ENCODE results near the gene WDR45.

WDR45 gene

GRCh38 chrX:49042581-49043219 is 37.0 kb downstream of the WDR45 start:
- Mint-ChIP-seq H3K27me3 (no peaks in the 10 kb centered on the region), H3K27ac (peak overlapping the region; percentile 92), H3K36me3 (ENCODE audit: low read depth) (peaks cover 8% of the 10 kb centered on the region), H3K9me3 (no peaks in the 10 kb centered on the region), H3K4me3 (peak overlapping the region; percentile 94), H3K4me1 (ENCODE audit: low read depth) (peaks cover 38% of the 10 kb centered on the region)

GRCh38 chrX:49041744-49042580 is 37.7 kb downstream of the WDR45 start:
- Mint-ChIP-seq H3K4me1 (ENCODE audit: low read depth) (peaks cover 38% of the 10 kb centered on the region), H3K27ac (peak overlapping the region; percentile 92), H3K9me3 (no peaks in the 10 kb centered on the region), H3K36me3 (ENCODE audit: low read depth) (peaks cover 11% of the 10 kb centered on the region), H3K27me3 (no peaks in the 10 kb centered on the region), H3K4me3 (peak overlapping the region; percentile 94)

GRCh38 chrX:49040376-49040955 is 39.2 kb downstream of the WDR45 start:
- Mint-ChIP-seq H3K27me3 (no peaks in the 10 kb centered on the region), H3K4me3 (no peak overlapping the region), H3K4me1 (ENCODE audit: low read depth) (peaks cover 38% of the 10 kb centered on the region), H3K9me3 (no peaks in the 10 kb centered on the region), H3K36me3 (ENCODE audit: low read depth) (peaks cover 11% of the 10 kb centered on the region), H3K27ac (peak overlapping the region; percentile 49)

- Mint-ChIP-seq H3K9me3 (no peaks in the 10 kb centered on the region), H3K27ac (peak overlapping the region; percentile 61), H3K4me3 (peak overlapping the region; percentile 47), H3K4me1 (ENCODE audit: low read depth) (peaks cover 38% of the 10 kb centered on the region), H3K27me3 (no peaks in the 10 kb centered on the region), H3K36me3 (ENCODE audit: low read depth) (peaks cover 12% of the 10 kb centered on the region)
These were observed 39.9 kb downstream of the WDR45 start for GRCh38 chrX:49039598-49040375.

GRCh38 chrX:49037883-49038475 is 41.7 kb downstream of the WDR45 start:
- H3K4me1 Mint-ChIP-seq (ENCODE audit: low read depth) = peaks cover 33% of the 10 kb centered on the region
- no peaks in the 10 kb centered on the region for H3K27me3 Mint-ChIP-seq
- peak overlapping the region; percentile 45 for H3K27ac Mint-ChIP-seq
- no peaks in the 10 kb centered on the region for H3K9me3 Mint-ChIP-seq
- no peak overlapping the region for H3K4me3 Mint-ChIP-seq
- H3K36me3 Mint-ChIP-seq (ENCODE audit: low read depth) = peaks cover 26% of the 10 kb centered on the region

GRCh38 chrX:49030283-49030682 is 49.4 kb downstream of the WDR45 start:
- H3K36me3 Mint-ChIP-seq (ENCODE audit: low read depth) = peaks cover 25% of the 10 kb centered on the region
- no peaks in the 10 kb centered on the region for H3K27me3 Mint-ChIP-seq
- no peaks in the 10 kb centered on the region for H3K4me1 Mint-ChIP-seq (ENCODE audit: low read depth)
- no peaks in the 10 kb centered on the region for H3K9me3 Mint-ChIP-seq
- no peak overlapping the region for H3K4me3 Mint-ChIP-seq
- H3K27ac Mint-ChIP-seq = no peak overlapping the region

- Mint-ChIP-seq H3K4me1 (ENCODE audit: low read depth) (no peaks in the 10 kb centered on the region), H3K9me3 (no peaks in the 10 kb centered on the region), H3K27ac (no peak overlapping the region), H3K36me3 (ENCODE audit: low read depth) (peaks cover 24% of the 10 kb centered on the region), H3K27me3 (no peaks in the 10 kb centered on the region), H3K4me3 (no peak overlapping the region)
These were observed 49.8 kb downstream of the WDR45 start for GRCh38 chrX:49029876-49030275.
